K562 (cell line): ENCODE results near the gene AP3B1. TPM values are rescaled to one million over a fixed set of nuclear protein-coding genes. Genes with fewer than 3 reads are reported as not detected.

ENCODE experiments used
- ATAC-seq: fragments of 200-7000 bp; cut with Tn5 transposase; 3 replicates; pipeline ENCODE4 v1.9.1; 2020; ENCODE audit warnings: moderate library complexity
- BruUV-seq: library from RNA; stranded (reverse); fragments of 400-500 nt; replicated peaks from 2 replicates; lab custom pipeline; 2021; lab: Mats Ljungman, UMichigan
- CTCF ChIA-PET: fragments of 300-600 bp; formaldehyde crosslinking; extraction: SDS; loops from one replicate; lab custom pipeline; 2021; ENCODE audit warnings: low intra/inter-chr PET ratio; lab: Yijun Ruan, JAX
- POLR2A ChIA-PET: fragments of 300-600, 350-650 bp; sonication (Branson Sonifier 250); formaldehyde crosslinking; extraction: SDS; loops from one replicate; lab custom pipeline; 2021; ENCODE audit warnings: antibody characterized with exemption, inconsistent platforms; lab: Yijun Ruan, JAX
- DNase-seq, 4 experiments: peaks; one replicate each; pipeline versions ENCODE4 v3.0.0 to v3.0.0-alpha.2; 2011 to 2018; ENCODE audit warnings: low spot score in 3 of 4, mixed read lengths in 3 of 4; ENCODE audit errors: extremely low read depth in 1 of 4
- FAIRE-seq: peaks from 2 replicates; lab custom pipeline; 2011; peaks lifted over from hg19 to GRCh38; lab: Jason Lieb, UNC
- H2AFZ ChIP-seq: 2 replicates; pipeline ENCODE4 v1.6.0; 2011; ENCODE audit warnings: low read depth, low read length, control low read depth, inconsistent platforms
- H3K27ac ChIP-seq: fragments of 200-600 bp; 3 replicates; pipeline ENCODE4 v1.8.0; 2011; ENCODE audit warnings: low read depth, mild to moderate bottlenecking, control low read depth, inconsistent platforms, low read length, moderate library complexity, mixed read lengths; ENCODE audit errors: extremely low read depth
- H3K27me3 ChIP-seq, 2 experiments: fragments of 300-600 bp in 1 of 2; 2 replicates in 1 of 2; 3 replicates in 1 of 2; pipeline versions ENCODE4 v1.6.0 to v1.8.0; 2011; ENCODE audit warnings: inconsistent platforms in 2 of 2, low read length in 2 of 2, mild to moderate bottlenecking in 1 of 2, mixed read lengths in 1 of 2, moderate library complexity in 1 of 2; ENCODE audit not compliant: control insufficient read depth in 2 of 2, insufficient read depth in 2 of 2
- H3K36me3 ChIP-seq: fragments of 300-600 bp; 3 replicates; pipeline ENCODE4 v1.8.0; 2011; ENCODE audit warnings: mild to moderate bottlenecking, low read length, inconsistent platforms; ENCODE audit not compliant: control insufficient read depth, insufficient read depth
- H3K4me1 ChIP-seq, 2 experiments: fragments of 200-600 bp in 1 of 2; replicated peaks in 1 of 2; 2 replicates in 1 of 2; 3 replicates in 1 of 2; pipeline versions ENCODE4 v1.5.1 to v1.8.0; 2011; ENCODE audit warnings: inconsistent platforms in 2 of 2, low read length in 2 of 2, mild to moderate bottlenecking in 1 of 2, mixed read lengths in 1 of 2, moderate library complexity in 1 of 2; ENCODE audit not compliant: control insufficient read depth in 2 of 2, insufficient read depth in 2 of 2
- H3K4me2 ChIP-seq: 2 replicates; pipeline ENCODE4 v1.6.1; 2011; ENCODE audit warnings: low read length, control low read depth, inconsistent platforms, mixed read lengths; ENCODE audit not compliant: insufficient read depth
- H3K4me3 ChIP-seq: fragments of 200-600 bp; sonication (generic), shearing (Covaris generic); 2 replicates; pipeline ENCODE4 v1.5.1; 2016; ENCODE audit warnings: control low read depth, inconsistent platforms
- H3K79me2 ChIP-seq: fragments of 200-600 bp; 3 replicates; pipeline ENCODE4 v1.8.0; 2011; ENCODE audit warnings: low read length, inconsistent platforms; ENCODE audit not compliant: control insufficient read depth, insufficient read depth
- H3K9ac ChIP-seq, 2 experiments: 2 replicates each; pipeline versions ENCODE4 v1.6.0 to v1.6.1; 2011; ENCODE audit warnings: low read depth in 2 of 2, low read length in 2 of 2, control low read depth in 1 of 2, inconsistent platforms in 1 of 2, mild to moderate bottlenecking in 1 of 2, mixed read lengths in 1 of 2; ENCODE audit not compliant: insufficient read depth in 1 of 2
- H3K9me1 ChIP-seq: one replicate; pipeline ENCODE4 v1.6.0; 2011; ENCODE audit warnings: inconsistent platforms, mild to moderate bottlenecking, low read length, moderate library complexity; ENCODE audit not compliant: control insufficient read depth, insufficient read depth
- H3K9me3 ChIP-seq: replicated peaks from 2 replicates; pipeline ENCODE4 v1.5.1; 2011; ENCODE audit warnings: low read depth, low read length, inconsistent platforms; ENCODE audit not compliant: control insufficient read depth, insufficient read depth
- H4K20me1 ChIP-seq: replicated peaks from 2 replicates; pipeline ENCODE4 v1.6.1; 2011; ENCODE audit warnings: low read length, inconsistent platforms, mixed read lengths; ENCODE audit not compliant: control insufficient read depth, insufficient read depth
- DDX20 ChIP-seq: fragments of 450-650 bp; IDR thresholded peaks from 2 replicates; pipeline ENCODE4 v1.6.1; 2016; ENCODE audit warnings: missing genetic modification characterization, low read depth, mild to moderate bottlenecking, missing compliant biosample characterization, moderate library complexity
- HMGXB4 ChIP-seq: sonication (generic); formaldehyde crosslinking; IDR thresholded peaks from 2 replicates; pipeline ENCODE4 v1.8.1; 2023; ENCODE audit warnings: mild to moderate bottlenecking, missing genetic modification reagents
- HOMEZ ChIP-seq: fragments of 250-450 bp; sonication (Bioruptor Pico); IDR thresholded peaks from 2 replicates; pipeline ENCODE4 v1.4.0; 2020; ENCODE audit warnings: mild to moderate bottlenecking, moderate library complexity
- MNT ChIP-seq, 2 experiments: fragments of 450-650 bp; conservative IDR thresholded peaks; 2 replicates each; pipeline ENCODE4 v1.6.1; 2017; ENCODE audit warnings: mild to moderate bottlenecking in 2 of 2, moderate library complexity in 2 of 2
- NFATC3 ChIP-seq: fragments of 450-650 bp; IDR thresholded peaks from 2 replicates; pipeline ENCODE4 v1.6.1; 2017; ENCODE audit warnings: mild to moderate bottlenecking
- PHTF2 ChIP-seq: fragments of 250-450 bp; sonication (Bioruptor Pico); IDR thresholded peaks from 2 replicates; pipeline ENCODE4 v1.5.0; 2021; ENCODE audit warnings: mild to moderate bottlenecking
- PRDM10 ChIP-seq: fragments of 450-650 bp; IDR thresholded peaks from 2 replicates; pipeline ENCODE4 v1.6.1; 2018; ENCODE audit not compliant: partially characterized antibody
- RBM25 ChIP-seq: fragments of 200-400 bp; formaldehyde crosslinking; IDR thresholded peaks from 2 replicates; pipeline ENCODE4 v1.6.1; 2018; ENCODE audit warnings: low read length, low read depth, moderate library complexity; ENCODE audit not compliant: severe bottlenecking
- SIN3A ChIP-seq, 2 experiments: fragments of 150-350 bp in 1 of 2; IDR thresholded peaks; 2 replicates each; pipeline ENCODE4 v1.6.1; 2011 to 2016; ENCODE audit warnings: borderline replicate concordance in 2 of 2, low read depth in 2 of 2, low read length in 2 of 2, mild to moderate bottlenecking in 2 of 2, moderate library complexity in 2 of 2; ENCODE audit not compliant: control insufficient read depth in 1 of 2
- SMARCC2 ChIP-seq: fragments of 450-650 bp; IDR thresholded peaks from 2 replicates; pipeline ENCODE4 v1.6.1; 2017; ENCODE audit warnings: antibody characterized with exemption, moderate library complexity, mild to moderate bottlenecking, low read depth
- ZNF174 ChIP-seq: fragments of 250-450 bp; sonication (Bioruptor Pico); IDR thresholded peaks from 2 replicates; pipeline ENCODE4 v1.4.0; 2020; ENCODE audit warnings: mild to moderate bottlenecking
- ZNF79 ChIP-seq: fragments of 250-450 bp; sonication (Bioruptor Pico); IDR thresholded peaks from 2 replicates; pipeline ENCODE4 v1.4.0; 2020; ENCODE audit warnings: low read depth, mild to moderate bottlenecking, moderate library complexity
- WGBS: fragments of 100-300 bp; shearing (Covaris generic); methylation state at CpG from one replicate; pipeline ENCODE4 v1.1.6; 2016; ENCODE audit warnings: low coverage, mixed read lengths; ENCODE audit not compliant: insufficient coverage; ENCODE audit errors: missing lambda C conversion rate; 5-methylcytosine and 5-hydroxymethylcytosine counted together
- in situ Hi-C: fragments of 300-500 bp; cut with MboI; formaldehyde crosslinking; loops from 4 replicates; pipeline ENCODE4 v1.15.0; 2018; ENCODE audit warnings: inconsistent platforms, mixed read lengths
- intact Hi-C: fragments of 100-400 bp; cut with micrococcal nuclease; formaldehyde crosslinking; loops from 2 replicates; pipeline ENCODE4 v1.14.2; 2022
- polyA plus RNA-seq, 8 experiments: library from polyadenylated mRNA; depleted of rRNA in 4 of 8; stranded (reverse) in 5 of 8; unstranded in 3 of 8; fragments of >200 nt; fragmentation: Nextera tagmentation in 2 of 8; fragmentation: Illumina TruSeq in 1 of 8; extraction: Ambion mirVana in 2 of 8; extraction: Trizol in 1 of 8; gene quantifications; 2 replicates each; pipeline versions ENCODE4 v1.2.1 to v1.2.3, GENCODE V29; 2011 to 2014; ENCODE audit warnings: inconsistent platforms in 1 of 8, missing spikeins in 1 of 8
- total RNA-seq, 7 experiments: library from RNA; depleted of rRNA in 6 of 7; stranded (reverse); fragments of >200 nt in 6 of 7; fragmentation: Illumina TruSeq in 2 of 7; extraction: Trizol in 2 of 7; gene quantifications; 2 replicates each; pipeline versions ENCODE4 v1.2.1 to v1.2.3, GENCODE V29; 2011 to 2021; ENCODE audit warnings: low replicate concordance in 1 of 7

The AP3B1 gene
- total and polyA plus RNA-seq, 9 of the 15 experiments (the other 6 are each of a cell fraction or from before 2014, with no cell fraction given), result 21.1 to 61.8 (median 42.2) TPM

- TF ChIP-seq ZNF79 (CRISPR knock-in tag) (no peak), NFATC3 (no peak), HOMEZ (no peak), DDX20 (tag) (no peak), SMARCC2 (no peak), SIN3A (IDR thresholded peaks at IDR 0.05; ENCODE audit: borderline replicate concordance in 2 of 2, control insufficient read depth in 1 of 2, low read depth in 2 of 2, low read length in 2 of 2) (no peak)
Observed at GRCh38 chr5:77996943-77997342, 297.6 kb downstream of the AP3B1 start (continued).

GRCh38 chr5:77995793-77996409, 298.6 kb downstream of the AP3B1 start:
- 81% methylated on average over 12 of the region's 12 CpGs for WGBS
- no peak for TF ChIP-seq HMGXB4
- TF ChIP-seq ZNF174 (CRISPR knock-in tag), result no peak
- no peak for TF ChIP-seq RBM25
- TF ChIP-seq MNT (conservative IDR thresholded peaks at IDR 0.05), result no peak
- TF ChIP-seq PHTF2 (CRISPR knock-in tag), result no peak
- no peak for TF ChIP-seq PRDM10

More at GRCh38 chr5:77995793-77996409, 298.6 kb downstream of the AP3B1 start:
- no peak overlapping the region for H2AFZ ChIP-seq
- H3K9ac ChIP-seq, result no peak overlapping the region
- intact Hi-C loops (no loop called here), in situ Hi-C loops (no loop called here)
- no peaks in the 10 kb centered on the region for H3K9me1 ChIP-seq
- CTCF ChIA-PET, result no interaction called here
- no peak for ATAC-seq
- H3K36me3 ChIP-seq, result no peaks in the 10 kb centered on the region
- H3K79me2 ChIP-seq, result no peaks in the 10 kb centered on the region
- FAIRE-seq, result no peak
- no peaks in the 10 kb centered on the region for H3K27me3 ChIP-seq
- no peaks in the 10 kb centered on the region for H3K9me3 ChIP-seq
- H4K20me1 ChIP-seq, result no peaks in the 10 kb centered on the region
- H3K4me1 ChIP-seq, result peaks cover 0 to 3% of the 10 kb centered on the region in 2 experiments; a peak in 1 of 5 replicates
- POLR2A ChIA-PET, result no interaction called here
- no peak overlapping the region for H3K4me2 ChIP-seq
- no peak overlapping the region for H3K27ac ChIP-seq
- H3K4me3 ChIP-seq, result no peak overlapping the region
- BruUV-seq, result no TSS peak
- DNase-seq, result no peak
